ENCODE data around the gene SERPINB8.

DNA sequence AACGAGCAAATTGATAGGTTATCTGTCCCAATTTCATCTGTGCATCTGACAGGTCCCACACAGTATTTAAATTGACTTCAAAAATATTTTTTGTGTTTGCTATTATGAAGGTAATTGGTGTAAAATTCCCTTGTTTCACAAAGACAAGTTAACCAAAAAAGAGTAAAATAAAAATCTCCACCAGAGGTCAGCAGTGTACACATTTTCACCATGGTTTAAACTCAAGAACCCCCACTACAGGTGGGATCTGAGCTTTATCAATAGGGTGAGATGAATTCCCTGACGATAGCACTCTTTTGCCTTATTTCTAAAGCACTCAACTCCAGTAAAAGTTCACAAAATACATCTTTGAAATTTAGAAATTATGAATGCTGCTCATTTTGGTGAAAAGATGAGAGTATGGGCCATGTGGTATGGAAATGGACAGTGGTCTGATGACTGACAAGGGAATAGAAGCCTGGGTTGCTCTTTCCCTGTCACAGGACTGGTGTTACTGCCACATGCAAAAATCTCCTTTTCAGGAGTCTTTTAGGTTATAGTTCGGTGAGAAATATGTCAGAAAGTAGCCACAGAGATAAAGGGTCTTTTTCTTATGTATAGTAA is 68.0 kb downstream of the SERPINB8 start:
- TF ChIP-seq, protein P1, sequence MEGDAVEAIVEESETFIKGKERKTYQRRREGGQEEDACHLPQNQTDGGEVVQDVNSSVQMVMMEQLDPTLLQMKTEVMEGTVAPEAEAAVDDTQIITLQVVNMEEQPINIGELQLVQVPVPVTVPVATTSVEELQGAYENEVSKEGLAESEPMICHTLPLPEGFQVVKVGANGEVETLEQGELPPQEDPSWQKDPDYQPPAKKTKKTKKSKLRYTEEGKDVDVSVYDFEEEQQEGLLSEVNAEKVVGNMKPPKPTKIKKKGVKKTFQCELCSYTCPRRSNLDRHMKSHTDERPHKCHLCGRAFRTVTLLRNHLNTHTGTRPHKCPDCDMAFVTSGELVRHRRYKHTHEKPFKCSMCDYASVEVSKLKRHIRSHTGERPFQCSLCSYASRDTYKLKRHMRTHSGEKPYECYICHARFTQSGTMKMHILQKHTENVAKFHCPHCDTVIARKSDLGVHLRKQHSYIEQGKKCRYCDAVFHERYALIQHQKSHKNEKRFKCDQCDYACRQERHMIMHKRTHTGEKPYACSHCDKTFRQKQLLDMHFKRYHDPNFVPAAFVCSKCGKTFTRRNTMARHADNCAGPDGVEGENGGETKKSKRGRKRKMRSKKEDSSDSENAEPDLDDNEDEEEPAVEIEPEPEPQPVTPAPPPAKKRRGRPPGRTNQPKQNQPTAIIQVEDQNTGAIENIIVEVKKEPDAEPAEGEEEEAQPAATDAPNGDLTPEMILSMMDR (IDR thresholded peaks at IDR 0.05): peak in 3 of 6 experiments; percentile 50 to 56 (median 53)
- no peak for TF ChIP-seq POLR2A (IDR thresholded peaks at IDR 0.05)
